GM13976 (cell line): ENCODE results near the gene PSMG4.

Experiments used
- DNase-seq: peaks from one replicate; pipeline ENCODE4 v3.0.0; 2012; ENCODE audit warnings: low spot score
- CTCF ChIP-seq: IDR thresholded peaks from 2 replicates; pipeline ENCODE4 v1.5.1; 2012; ENCODE audit warnings: borderline replicate concordance, mild to moderate bottlenecking; ENCODE audit not compliant: insufficient read depth; ENCODE audit errors: extremely low read depth, missing control alignments, control extremely low read depth
- in situ Hi-C: fragments of 300-500 bp; cut with MboI; formaldehyde crosslinking; loops from one replicate; pipeline ENCODE4 v1.12.0; 2022; ENCODE audit warnings: low sequenced_read_pairs, mixed read lengths, inconsistent platforms; ENCODE audit not compliant: unreplicated experiment

The PSMG4 gene

GRCh38 chr6:3226481-3227362, 32.0 kb upstream of the PSMG4 start:
- in situ Hi-C loops = no loop called here
- no peak for TF ChIP-seq CTCF
- DNase-seq = peak; percentile 67

DNA sequence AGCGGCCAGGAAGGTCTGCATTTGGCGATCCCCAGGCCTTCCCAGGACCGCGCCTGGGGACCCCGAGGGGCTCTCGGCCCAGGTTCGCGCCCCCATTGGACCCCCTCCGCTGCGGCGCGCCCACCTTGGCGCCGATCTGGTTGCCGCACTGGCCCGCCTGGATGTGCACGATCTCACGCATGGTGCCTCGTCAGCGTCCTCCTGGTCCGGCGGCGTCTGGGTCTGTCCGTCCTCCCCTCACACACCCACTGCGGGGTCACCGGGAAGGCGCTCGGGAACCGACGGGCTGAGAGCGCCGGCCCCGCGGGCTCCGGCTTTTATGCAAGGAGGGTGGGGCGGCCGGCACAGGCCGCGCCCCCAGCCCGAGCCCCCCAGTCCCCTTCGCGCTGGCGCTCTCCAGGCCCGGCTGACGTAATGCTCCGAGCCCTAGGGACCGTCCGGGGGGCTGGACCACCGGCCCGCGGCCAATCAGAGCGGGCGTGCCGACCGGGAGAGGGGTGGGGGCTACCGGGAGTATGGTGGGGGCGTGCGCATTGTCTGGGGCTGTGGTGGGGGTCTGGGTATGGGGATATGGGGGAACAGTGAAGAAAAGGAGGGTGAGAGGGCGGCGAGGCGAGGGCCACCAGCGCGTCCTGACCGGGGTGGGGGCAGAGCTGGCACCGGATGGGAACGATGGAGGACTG, 31.2 kb upstream of the PSMG4 start, which contains the start of gene TUBB2B:
Gene TUBB2B, minus strand, starts transcription at position 291 of the 683 bp plus-strand sequence. Its CDS starts 110 bp downstream, at position 181.
- in situ Hi-C loops = no loop called here
- no peak for TF ChIP-seq CTCF
- DNase-seq = peak; percentile 74

DNA sequence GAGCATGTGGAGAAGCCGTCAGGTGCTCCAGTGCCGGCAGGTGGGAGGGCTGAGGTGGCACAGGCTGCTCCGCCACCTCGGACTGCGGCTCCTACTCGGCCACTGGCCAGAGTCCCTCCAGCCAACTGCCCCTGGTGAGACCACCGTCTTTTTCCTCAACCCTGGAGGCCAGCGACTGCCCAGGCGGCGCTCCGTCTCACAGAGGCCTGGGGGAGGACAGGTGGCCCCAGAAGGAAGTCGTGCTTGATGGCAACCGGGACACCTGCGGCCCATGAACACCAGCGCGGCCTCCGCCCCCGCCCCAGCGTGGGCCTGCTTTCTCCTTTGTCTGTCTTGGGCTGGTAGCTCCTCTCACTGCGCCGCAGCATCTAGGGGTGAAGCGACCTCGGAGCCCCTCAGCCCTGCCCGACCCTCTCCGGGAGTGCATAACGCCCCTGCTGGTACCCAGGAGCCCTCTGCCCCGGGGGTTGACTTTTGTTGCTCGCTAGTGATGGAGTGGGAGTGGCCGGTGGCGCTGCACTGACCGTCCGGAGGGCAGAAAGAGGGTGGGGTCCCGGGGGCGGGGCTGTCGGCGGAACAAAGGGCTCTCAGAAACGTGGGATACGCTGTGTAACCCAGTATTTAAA, 30.6 kb upstream of the PSMG4 start:
- peak; percentile 62 for DNase-seq
- TF ChIP-seq CTCF = no peak

GRCh38 chr6:3228771-3229565, 29.8 kb upstream of the PSMG4 start:
- TF ChIP-seq CTCF = no peak
- peak; percentile 62 for DNase-seq
- in situ Hi-C loops = no loop called here

More for the DNA sequence above, 30.6 kb upstream of the PSMG4 start:
- in situ Hi-C loops = no loop called here

- DNase-seq = no peak
- in situ Hi-C loops = no loop called here
- no peak for TF ChIP-seq CTCF
Measured at GRCh38 chr6:3229566-3230178, 29.1 kb upstream of the PSMG4 start.

GRCh38 chr6:3230256-3230882, 28.4 kb upstream of the PSMG4 start:
- no peak for DNase-seq
- in situ Hi-C loops = no loop called here

More at GRCh38 chr6:3230256-3230882, 28.4 kb upstream of the PSMG4 start:
- no peak for TF ChIP-seq CTCF
